NB4 (cell line): ENCODE measurements around the gene PLCH2.

Experiments used
- DNase-seq: peaks from one replicate; pipeline ENCODE4 v3.0.0; 2010; ENCODE audit warnings: low read depth
- H3K4me3 ChIP-seq: one replicate; pipeline ENCODE4 v1.5.1; 2011; ENCODE audit warnings: mild to moderate bottlenecking, low read depth, low read length, moderate library complexity
- CTCF ChIP-seq: IDR thresholded peaks from one replicate; pipeline ENCODE4 v1.5.1; 2012; ENCODE audit warnings: low read depth, low read length
- MAX ChIP-seq: IDR thresholded peaks from 2 replicates; pipeline ENCODE4 v1.6.1; 2011; ENCODE audit warnings: low read depth, low read length
- MYC ChIP-seq: IDR thresholded peaks from 2 replicates; pipeline ENCODE4 v1.6.1; 2011; ENCODE audit warnings: low read depth, low read length
- POLR2A ChIP-seq: IDR thresholded peaks from 2 replicates; pipeline ENCODE4 v1.6.1; 2011; ENCODE audit warnings: mild to moderate bottlenecking; ENCODE audit not compliant: insufficient read length; ENCODE audit errors: extremely low read depth

Gene PLCH2

GRCh38 chr1:2534315-2534686 lies 58.2 kb downstream of the PLCH2 start:
- no peak overlapping the region for H3K4me3 ChIP-seq
- no peak for DNase-seq
- TF ChIP-seq POLR2A, result no peak
- no peak for TF ChIP-seq MYC
- TF ChIP-seq CTCF, result no peak
- TF ChIP-seq MAX, result no peak

- no peak for DNase-seq
- no peak overlapping the region for H3K4me3 ChIP-seq
- TF ChIP-seq CTCF (no peak), MYC (no peak), POLR2A (no peak), MAX (no peak)
These were observed 58.8 kb downstream of the PLCH2 start for GRCh38 chr1:2534687-2535441.

- TF ChIP-seq CTCF (no peak), POLR2A (no peak), MAX (no peak), MYC (no peak)
- DNase-seq, result no peak
- H3K4me3 ChIP-seq, result no peak overlapping the region
These were observed 59.4 kb downstream of the PLCH2 start for GRCh38 chr1:2535455-2535854.

- TF ChIP-seq MAX, result no peak
- DNase-seq, result no peak
- no peak overlapping the region for H3K4me3 ChIP-seq
These were observed 59.9 kb downstream of the PLCH2 start for GRCh38 chr1:2535981-2536380.

- no peak for DNase-seq
- TF ChIP-seq CTCF (no peak), MAX (no peak), MYC (no peak), POLR2A (no peak)
- no peak overlapping the region for H3K4me3 ChIP-seq
These were observed 61.7 kb downstream of the PLCH2 start for GRCh38 chr1:2537784-2538115.

GRCh38 chr1:2538376-2538775 lies 62.3 kb downstream of the PLCH2 start:
- TF ChIP-seq MYC (no peak), CTCF (no peak), POLR2A (no peak), MAX (no peak)
- no peak overlapping the region for H3K4me3 ChIP-seq
- no peak for DNase-seq
